GM21737 (cell line): Measurements from ENCODE around the gene PSMC3.

Source experiments
- ATAC-seq: cut with Tn5 transposase; IDR thresholded peaks from one replicate; pipeline ENCODE4 v1.9.1; 2021; ENCODE audit warnings: mild to moderate bottlenecking, moderate library complexity; ENCODE audit not compliant: unreplicated experiment

Gene PSMC3

DNA sequence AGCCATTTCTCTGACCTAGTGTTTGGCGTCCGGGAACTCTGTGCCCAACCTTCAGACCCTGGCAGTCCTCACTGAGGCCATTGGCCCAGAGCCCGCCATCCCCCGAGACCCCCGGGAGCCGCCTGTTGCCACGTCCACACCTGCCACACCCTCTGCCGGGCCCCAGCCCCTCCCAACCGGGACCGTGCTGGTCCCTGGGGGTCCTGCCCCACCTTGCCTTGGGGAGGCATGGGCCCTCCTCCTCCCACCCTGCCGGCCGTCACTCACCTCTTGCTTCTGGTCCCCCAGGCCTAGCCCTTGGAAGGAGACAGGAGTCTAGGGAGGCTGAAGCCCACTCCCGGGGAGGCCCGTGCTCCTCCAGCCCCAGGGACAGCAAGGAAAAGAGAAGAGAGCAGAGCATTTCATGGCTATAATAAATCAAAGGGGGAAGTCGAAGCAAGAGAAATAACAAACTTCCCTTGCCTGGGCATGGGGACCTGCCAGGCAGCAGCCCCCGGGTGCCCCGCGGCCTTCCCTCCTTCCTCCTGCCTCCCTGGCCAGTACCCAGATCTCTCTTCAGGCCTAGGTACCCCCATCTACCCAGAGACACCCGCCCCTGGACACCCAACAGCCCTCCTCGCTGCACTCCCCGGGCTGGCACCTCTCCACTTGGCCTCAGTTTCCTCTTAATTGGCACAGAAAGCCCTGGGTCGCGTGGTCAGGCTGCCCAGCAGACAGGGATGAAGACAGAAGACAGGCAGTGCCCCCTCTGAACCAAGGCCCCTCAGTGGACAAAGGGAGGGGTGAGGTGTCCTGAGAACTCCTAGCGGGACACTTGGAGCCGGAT lies 30.8 kb downstream of the PSMC3 start:
- ATAC-seq, result no peak

DNA sequence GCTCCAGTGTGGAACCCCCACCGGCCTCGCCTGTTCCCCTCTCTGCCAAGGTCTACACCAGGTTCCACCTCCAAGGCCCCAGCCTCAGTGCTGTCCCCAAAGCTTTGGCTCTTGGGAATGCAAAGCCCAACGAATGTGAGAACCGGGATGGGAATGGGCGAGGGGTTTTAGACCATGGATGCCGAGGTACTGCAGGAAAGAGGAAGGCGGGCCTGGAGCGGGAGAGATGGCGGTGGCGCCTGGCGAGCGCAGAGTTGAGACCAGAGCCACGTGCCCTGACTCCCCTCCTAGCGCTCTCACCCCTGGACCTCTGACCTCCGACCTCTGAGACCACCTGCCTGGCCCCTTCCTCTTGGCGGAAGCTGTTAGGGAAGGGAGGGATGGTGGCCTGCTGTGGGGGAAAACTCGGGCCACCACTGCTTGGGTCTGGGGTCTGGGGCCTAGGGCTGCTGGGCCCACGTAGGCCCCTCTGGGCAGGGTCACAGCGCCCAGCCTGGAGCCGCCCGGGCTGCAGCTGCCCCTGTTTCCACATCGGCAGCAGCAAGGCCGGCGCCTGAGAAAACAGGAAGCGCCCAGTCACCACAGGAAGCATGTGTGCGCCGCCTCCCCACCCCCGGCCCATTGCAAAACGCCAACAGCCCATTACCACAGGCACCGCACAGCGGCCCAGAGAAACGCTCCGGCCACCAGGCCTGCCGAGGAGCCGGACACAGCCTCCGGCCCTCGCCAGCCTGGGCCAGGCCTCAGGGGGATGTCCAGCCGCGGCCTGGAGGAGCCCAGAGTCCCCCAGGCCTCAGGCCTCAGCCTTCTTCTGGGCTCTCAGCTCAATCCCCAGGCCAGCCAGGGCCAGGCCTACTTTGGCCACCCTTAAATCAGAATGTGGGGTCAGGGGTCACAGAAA lies 31.7 kb downstream of the PSMC3 start:
- peak; percentile 61 for ATAC-seq

DNA sequence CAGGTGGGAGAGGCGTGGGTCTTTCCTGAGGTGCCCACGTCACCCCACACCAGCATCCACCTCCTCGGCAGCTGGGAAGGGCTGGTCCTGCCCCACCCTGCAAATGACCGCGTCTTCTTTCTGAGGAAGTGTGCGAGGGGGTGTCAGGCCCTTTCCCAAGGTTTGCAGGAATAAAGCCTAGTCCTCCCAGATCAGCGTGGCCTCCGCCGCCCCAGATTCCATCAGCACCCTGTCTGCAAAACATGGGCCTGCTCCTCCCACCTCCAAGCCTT lies 32.3 kb downstream of the PSMC3 start:
- ATAC-seq, result no peak

DNA sequence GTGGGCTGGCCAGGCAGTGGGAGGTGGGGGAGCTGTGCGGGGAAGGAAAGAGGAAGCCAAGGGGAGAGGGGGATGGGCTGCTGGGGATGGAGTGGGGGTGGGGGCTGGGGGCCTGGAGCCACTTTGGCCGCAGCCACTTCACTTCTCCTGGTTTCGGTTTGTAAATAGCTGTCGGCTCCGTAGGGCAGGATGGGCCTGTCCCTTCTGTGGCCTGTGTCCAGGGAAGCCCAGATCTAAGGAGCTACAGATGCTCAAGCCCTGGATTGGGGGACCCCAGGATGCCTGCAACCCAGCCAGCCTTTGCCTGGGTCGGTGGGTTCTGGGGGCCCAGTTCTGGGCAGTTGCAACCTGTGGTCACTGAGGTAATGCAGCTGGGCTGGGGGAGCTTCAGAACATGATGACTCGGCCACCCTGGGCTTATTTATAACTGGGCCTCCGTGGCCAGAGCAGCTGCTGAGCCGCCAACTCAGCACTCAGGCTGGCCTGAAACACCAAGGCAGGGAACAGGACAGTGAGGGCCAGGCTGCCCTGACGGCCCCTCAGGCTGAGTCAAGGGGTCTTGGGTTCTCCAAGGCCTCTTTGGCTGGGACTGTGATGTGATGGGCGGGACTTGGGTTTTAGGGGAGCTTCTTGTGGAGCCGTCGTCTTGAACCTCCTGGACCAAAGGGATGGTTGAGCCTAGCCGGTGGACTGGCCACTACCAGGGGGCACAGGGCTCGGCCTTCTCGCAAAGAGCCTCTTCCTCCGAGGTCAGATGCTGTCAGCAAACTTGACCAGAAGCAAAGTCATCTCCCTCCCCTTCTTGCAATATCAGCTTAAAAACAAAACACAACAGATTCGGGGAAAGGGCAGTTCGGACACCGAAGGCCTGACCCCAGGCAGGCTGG lies 32.8 kb downstream of the PSMC3 start:
- no peak for ATAC-seq

DNA sequence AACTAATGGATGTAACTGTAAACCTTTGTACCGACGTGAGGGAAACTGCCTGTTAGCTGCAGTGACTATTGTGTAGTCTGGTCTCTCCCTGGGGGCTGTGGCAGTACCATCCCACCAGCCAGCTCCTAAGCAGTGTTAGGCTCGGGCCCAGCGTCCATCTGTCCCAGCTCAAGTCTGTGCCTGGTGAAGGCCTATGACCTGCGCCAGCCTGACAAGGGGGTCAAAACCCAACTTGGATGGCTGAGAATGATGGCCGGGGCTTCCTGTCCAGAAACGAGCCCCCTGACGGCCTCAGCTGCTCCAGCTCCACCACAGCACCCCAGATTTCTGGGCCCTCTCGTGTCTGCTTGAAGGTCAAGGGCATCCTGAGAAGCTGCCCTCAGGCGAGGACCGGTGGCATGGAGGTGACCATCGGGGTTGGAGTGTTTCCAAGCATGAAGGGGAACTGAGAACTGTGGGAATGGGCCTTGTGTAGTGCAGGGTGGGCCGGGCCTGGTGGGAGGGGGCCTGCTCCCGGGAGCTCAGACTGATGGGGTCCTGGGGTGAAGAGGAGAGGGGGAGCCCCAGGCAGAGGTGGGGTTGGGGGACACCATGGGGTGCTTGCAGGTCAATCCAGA lies 33.6 kb downstream of the PSMC3 start:
- ATAC-seq, result no peak

DNA sequence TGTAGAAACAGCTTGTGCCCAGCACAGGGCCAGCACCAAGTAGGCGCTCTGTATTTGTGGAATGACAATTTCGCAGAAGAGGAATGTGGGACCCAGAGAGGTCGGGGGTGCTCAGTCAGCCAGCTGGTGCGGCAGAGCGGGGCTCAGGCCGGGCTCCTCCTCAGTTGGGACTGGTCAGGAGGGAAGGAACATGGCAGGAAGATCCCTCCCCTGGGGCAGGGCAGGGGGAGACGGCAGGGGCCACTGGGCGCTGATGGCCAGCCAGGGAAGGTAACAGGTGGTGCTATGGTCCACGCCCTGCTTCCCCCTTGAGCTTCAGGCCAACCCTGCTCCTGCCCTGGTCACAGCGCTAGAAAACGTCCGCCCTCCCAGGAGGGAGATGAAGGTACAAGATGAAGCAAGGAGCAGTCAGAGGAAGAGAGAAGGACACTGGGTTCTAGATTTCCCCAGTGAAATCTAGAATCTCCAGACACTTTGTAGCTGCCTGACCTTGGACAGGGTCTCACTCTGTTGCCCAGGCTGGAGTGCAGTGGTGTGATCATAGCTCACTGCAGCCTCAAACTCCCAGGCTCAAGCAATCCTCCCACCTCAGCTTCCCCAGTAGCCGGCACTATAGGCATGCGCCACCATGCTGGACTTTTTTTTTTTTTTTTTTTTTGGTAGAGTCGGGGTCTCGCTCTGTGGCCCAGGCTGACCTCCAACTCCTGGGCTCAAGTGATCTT lies 34.4 kb downstream of the PSMC3 start:
- no peak for ATAC-seq

DNA sequence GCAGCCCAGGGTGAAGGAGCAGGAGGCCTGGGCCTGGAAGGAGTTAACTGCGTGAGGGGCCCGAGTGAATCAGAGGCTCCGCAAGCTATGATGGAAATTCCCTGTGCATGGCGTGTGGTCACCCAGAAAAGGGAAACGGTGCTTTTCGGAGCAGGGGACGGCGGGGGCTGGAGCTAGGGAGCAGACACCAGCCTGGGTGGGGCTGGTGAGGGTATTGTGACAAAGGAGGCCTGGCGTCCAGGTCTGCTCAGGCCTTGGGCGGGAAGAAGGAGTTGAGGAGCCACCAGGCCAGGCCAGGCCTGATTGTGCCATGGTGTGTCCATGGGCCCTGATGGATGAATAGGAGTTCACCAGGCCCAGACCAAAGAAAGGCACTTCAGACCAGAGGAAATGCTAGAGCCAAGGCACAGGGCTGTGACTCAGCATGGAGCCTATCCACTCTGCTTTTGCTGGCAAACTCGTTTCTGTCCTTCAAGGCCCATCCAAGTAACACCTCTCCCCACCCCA lies 35.1 kb downstream of the PSMC3 start:
- ATAC-seq, result no peak

DNA sequence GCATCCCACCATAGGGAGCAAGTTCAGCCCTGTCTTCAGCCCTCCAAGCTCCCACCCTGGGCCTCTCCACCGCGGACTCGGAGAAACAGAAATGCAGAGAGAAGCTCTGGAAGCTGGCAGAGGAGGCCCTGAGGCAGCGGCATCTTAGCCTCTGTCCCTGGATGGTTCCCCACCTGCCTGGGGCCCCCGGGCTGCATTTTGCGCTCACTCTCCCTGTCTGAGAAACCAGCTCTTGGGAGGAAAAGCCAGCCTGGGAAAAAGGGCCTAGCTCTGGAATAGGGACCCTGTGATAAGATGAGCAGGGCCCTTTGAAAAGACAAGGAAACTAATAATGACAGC lies 35.8 kb downstream of the PSMC3 start:
- ATAC-seq, result no peak

DNA sequence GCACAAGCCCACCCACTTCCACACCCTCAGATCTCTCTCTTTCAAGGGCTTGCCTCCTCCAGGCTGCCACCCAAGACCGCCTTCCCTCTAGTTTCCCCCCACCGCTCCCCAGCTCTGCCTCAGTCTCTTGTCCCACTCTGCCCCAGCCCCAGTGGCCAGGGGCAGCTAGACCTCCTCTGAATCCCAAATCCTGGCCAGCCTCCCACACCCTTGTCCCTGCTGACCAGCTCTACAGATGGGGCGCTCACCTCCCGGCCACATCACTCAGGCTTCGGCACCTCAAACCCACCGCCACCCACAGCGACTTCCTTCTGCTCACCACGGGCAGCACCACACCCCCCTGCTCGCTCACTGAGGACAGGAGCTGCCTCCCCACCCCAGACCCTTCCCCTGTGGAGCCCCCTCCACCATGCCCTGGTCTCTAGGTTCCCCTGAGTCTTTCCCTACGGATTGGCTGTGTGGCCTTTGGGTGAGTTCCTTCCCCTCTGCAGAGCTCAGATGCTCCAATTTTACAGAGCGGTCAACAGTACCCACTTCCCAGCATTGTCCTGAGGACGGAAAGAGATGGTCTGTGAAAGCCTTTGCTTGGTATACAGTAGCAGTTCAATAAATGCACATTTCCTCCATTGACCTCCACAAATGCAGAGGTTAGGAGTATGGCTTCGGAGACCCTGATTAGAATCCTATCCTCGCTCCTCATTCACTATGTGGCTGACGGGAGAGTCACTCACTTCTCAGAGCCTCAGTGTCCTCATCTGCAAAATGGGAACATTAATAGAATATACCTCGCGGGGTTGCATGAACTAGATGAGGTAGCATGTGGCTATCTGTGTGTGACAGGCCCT lies 36.4 kb downstream of the PSMC3 start:
- ATAC-seq, result no peak

DNA sequence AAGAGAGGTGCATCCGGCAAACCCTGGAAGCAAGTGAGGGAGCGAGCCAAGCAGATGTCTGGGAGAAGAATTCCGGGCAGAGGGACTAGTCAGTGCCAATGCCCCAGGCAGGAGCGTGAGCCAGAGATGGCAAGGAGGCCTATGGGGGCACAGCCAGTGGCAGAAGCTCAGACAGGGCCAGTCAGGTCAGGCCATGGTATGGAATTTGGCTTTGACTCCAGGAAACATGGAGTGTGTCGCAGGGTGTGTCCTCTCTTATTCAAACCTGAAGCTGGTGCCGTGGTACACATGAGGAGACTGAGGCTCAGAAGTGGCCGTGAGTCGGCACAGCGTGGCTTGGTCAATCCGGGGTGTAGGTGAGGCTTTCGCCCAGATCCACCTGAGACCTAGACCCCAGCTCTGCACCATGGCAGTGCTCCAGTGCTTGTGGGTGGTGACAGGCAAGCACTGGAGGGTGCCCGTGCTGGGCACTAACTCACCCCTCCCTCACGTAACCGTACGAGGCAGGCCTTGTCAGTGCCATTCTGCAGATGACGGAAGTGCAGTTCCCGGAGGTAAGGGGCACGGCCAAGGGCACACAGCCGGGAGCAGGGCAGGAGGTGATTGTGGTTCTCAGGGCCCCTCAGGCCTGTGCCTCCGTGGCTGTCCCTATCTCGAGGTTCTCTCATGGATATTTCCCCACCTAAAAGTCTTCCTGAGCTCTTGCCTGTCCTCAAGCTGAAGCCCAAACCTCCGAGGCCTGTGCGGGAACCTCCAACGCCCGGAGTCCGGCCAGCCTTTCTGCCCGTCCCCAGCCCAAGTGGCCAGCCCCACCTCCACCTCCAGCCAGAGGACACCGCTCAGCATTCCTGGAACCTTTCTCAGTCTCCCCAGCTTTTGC lies 37.3 kb downstream of the PSMC3 start:
- no peak for ATAC-seq

DNA sequence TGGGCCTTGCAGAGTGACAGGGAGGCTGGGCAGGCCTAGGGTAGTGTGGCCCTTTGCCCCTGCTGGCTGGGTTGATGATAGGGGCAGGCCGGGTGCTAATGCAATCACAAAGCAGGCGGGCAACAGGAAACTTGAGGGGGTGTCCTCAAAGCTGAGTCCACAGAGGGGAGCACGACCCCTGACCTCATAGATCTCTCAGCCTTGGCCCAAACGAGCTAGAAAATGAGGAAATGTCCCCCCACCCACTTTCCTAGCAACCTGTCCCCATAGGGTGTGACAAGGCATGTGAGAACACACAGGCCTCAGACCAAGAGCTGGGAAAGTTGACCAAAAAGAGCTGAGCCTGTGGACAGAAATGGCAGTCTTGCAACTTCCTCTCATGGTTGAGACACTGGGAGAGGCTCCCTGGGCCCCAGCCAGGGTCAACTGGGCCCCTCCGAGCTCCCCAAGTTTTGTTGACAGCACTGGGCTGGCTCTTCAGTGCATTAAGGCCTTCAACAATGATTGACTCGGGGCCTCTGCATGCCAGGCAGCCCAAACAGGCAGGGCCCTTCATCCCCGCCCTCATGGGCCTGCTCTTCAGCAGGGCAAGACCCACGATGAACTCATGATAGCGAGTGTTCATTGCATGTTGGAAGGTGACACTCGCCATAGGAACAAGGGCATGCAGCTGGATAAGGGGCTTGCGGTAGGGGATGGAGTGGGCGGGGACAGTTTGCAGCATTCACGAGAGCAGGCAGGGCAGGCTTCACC lies 38.1 kb downstream of the PSMC3 start:
- ATAC-seq, result no peak

DNA sequence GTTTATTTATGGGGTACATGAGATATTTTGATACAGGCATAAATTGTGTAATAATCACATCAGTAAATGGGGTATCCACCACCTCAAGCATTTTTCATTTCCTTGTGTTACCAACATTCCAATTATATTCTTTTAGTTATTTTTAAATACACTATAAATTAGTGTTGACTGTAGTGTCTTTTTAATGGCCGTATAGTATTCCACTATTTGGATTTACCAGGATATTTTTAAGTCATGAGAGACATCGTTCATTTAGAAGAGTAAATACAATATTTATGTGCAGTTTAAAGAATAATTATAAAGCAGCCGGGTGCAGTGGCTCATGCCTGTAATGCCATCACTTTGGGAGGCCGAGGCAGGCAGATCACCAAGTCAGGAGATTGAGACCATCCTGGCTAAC lies 41.7 kb downstream of the PSMC3 start:
- no peak for ATAC-seq

DNA sequence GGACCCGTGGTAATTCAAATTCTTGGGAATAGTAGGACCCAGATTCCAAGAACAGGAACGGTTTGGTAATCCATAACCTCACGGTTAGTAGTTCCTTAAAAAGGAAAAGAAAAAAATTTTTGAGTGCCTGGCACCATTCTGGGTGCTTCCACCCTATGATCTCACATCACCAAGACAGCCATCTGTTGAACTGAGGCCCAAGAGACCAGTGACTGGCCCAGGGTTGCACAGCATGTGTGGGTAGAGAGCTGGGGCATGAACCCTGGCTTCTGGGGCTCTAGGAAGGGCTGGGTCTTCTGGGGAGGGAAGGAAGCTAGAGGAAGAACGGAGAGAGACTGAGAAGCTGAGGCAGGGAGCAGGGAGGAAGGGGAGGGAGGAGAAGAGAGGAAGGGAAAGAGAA lies 43.2 kb downstream of the PSMC3 start:
- no peak for ATAC-seq

DNA sequence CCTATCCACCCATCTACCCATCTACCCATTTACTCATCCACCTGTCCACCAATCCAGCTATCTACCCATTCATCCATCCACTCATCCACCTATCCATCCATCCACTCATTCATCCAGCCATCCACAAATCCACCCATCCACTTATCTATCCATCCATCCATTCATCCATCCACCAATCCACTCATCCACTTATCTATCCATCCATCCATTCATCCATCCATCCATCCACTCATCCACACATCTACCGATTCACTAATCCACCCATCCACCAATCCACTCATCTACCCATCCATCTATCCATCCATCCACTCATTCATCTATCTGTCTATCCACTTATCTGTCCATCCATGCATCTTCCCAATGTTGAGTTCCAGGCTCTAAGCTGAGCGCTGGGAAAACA lies 46.2 kb downstream of the PSMC3 start:
- no peak for ATAC-seq

DNA sequence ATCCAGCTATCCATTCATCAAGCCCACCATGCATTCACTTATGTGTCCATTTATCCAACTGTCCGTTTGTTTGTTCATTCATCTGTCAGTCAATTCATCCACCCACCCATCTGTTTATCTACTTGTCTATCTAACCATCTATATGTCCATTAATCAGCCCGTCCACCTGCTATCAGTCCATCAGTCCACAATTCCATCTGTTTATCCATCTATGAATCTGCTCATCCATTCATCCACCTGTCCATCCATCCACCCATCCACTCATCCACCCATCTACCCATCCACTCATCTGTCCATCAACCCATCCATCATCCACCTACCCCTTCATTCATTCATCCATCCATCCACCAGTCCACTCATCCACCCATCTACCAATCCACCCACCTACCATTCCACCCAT lies 46.9 kb downstream of the PSMC3 start:
- ATAC-seq, result no peak

DNA sequence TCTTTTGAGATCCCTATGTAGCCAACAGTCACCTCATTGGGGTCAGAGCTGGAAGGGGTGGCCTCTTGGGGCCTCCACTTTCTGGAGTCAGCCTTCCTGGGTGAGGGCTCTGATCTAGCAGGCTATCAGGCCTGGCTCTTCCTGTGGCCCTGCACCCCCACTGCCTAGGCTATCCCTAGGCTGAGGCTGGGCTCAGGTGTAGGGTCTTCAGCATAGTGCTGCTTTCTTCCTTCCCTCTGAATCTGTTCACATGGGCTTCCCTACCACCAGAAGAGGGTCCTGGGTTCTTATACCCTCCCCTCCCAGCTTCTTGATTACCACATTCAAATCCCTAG lies 47.4 kb downstream of the PSMC3 start:
- ATAC-seq, result no peak

DNA sequence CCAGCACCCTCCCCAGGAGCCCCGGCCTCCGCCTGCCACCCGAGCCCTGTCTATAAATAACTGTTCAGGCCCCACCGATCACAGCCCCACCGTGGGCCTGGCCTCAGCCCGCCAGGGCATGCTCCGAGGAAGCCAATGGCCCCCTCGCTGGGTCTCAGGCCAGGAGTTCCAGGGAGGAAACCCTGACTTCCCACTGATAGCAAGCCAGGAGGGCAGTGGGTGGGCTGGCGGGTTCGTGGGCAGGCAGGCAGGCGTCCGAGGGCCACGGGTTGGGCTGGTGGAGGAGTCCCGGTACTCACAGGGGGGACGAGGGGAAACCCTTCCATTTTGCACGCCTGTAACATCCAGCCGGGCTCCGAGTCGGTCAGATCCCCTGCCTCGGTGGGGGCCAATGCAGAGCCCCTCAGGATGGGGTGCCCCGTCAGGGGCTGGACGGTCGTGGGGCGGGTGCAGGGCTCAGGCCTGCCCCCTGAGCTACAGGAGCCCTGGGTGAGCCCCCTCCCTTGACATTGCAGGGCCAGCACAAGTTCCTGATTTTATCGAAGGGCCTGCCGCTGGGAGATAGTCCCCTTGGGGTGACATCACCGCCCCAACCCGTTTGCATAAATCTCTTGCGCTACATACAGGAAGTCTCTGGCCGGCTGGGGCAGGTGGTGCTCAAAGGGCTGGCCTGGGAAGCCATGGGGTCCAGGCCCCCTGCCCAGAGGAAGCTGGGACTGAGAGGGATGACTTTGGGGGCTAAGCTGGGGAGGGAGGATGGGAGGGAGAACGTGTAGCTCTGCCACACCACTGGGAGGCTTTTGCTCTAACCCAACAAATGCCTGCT lies 48.0 kb downstream of the PSMC3 start, which contains the start of gene SPI1:
TSS of gene SPI1 (minus strand) at position 538 of the 826 bp plus-strand sequence. CDS start at position 344, 194 bp downstream.
- ATAC-seq, result peak; percentile 81
